ENCODE data around the gene ADTRP. TPM values are rescaled to one million over a fixed set of nuclear protein-coding genes. Genes with fewer than 3 reads are reported as not detected.

Gene ADTRP
- total and polyA plus RNA-seq, 10 of the 15 experiments (the other 5 are each of a cell fraction or from before 2014, with no cell fraction given) = 0.10 to 2.6 (median 2.1) TPM

DNA sequence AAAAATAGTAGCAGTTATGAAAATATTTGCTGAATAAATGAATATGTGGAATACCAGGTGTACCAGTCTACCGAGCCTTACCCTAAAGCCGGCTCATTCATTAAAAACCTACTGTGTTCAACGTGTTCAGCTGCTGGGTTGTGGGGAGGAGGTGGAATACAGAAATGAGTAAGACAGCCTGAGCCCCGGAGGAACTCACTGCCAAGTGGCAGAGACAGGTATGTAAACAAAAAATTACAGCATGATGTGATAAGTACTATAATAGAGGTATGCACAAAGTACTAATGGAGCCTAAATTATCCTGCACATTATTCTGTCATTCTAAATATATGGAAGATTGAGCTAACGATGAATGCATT, 6.8 kb upstream of the ADTRP start:
- peak overlapping the region; percentile 83 for H3K4me2 ChIP-seq (ENCODE audit: control insufficient read depth, insufficient read depth)
- H3K27me3 ChIP-seq (replicated peaks in 1 of 2; ENCODE audit: control insufficient read depth in 2 of 2, insufficient read depth in 2 of 2, low read length in 1 of 2) = no peaks in the 10 kb centered on the region
- H2AFZ ChIP-seq (ENCODE audit: control insufficient read depth, low read depth, low read length) = peak overlapping the region; percentile 88
- peaks cover 2% of the 10 kb centered on the region for H3K9me3 ChIP-seq (replicated peaks; ENCODE audit: control insufficient read depth, insufficient read depth, low read length)
- 0% methylated on average over 5 of the region's 5 CpGs for WGBS (ENCODE audit: insufficient coverage, insufficient replicate concordance, low lambda C conversion rate, missing lambda C conversion rate)
- DNase-seq (ENCODE audit: low read depth, low spot score) = peak; percentile 73
- H4K20me1 ChIP-seq (ENCODE audit: control insufficient read depth, insufficient read depth) = no peaks in the 10 kb centered on the region
- peak overlapping the region; percentile 65 for H3K9ac ChIP-seq (ENCODE audit: control insufficient read depth, insufficient read depth, low read length)
- no peaks in the 10 kb centered on the region for H3K36me3 ChIP-seq (ENCODE audit: control insufficient read depth in 2 of 2, insufficient read depth in 2 of 2, low read length in 1 of 2)
- peak overlapping the region; percentile 46; the same call in 1 of the 2 replicates for H3K4me3 ChIP-seq
- POLR2A ChIA-PET = interaction anchor here (0.6 to 2.9 kb wide), 13 partner anchors 16 to 268 kb away, joined by 3 to 41 read pairs (median 6); no protein-coding TSS in a partner anchor
- ATAC-seq = peak; percentile 85
- SMC1A ChIA-PET (ENCODE audit: uncharacterized antibody, unreplicated experiment) = interaction anchor here (0.6 to 3.2 kb wide), 38 partner anchors 9 to 1632 kb away, joined by 3 to 57 read pairs (median 7); no protein-coding TSS in a partner anchor
- RAD21 ChIA-PET (ENCODE audit: unreplicated experiment) = interaction anchor here (0.6 to 3.1 kb wide), 32 partner anchors 12 to 823 kb away, joined by 3 to 54 read pairs (median 5); no protein-coding TSS in a partner anchor
- FAIRE-seq = no peak
- no TSS peak for BruUV-seq (replicated peaks)
- peak overlapping the region; percentile 89 for H3K27ac ChIP-seq (ENCODE audit: control insufficient read depth, insufficient read depth)
- CTCF ChIA-PET = interaction anchor here (0.7 to 2.5 kb wide), 16 partner anchors 10 to 224 kb away, joined by 3 to 21 read pairs (median 4); no protein-coding TSS in a partner anchor
- H3K4me1 ChIP-seq (ENCODE audit: control insufficient read depth, insufficient read depth, low read length) = peaks cover 25% of the 10 kb centered on the region
- H3K79me2 ChIP-seq (ENCODE audit: control insufficient read depth, insufficient read depth, low read length) = no peaks in the 10 kb centered on the region
- intact Hi-C loops (cut with micrococcal nuclease; ENCODE audit: unreplicated experiment) = loop anchor here (5.0 kb wide), 2 partner anchors 53 to 73 kb away; no protein-coding TSS in a partner anchor
- in situ Hi-C loops (cut with MboI) = no loop called here
- TF ChIP-seq, protein P1, sequence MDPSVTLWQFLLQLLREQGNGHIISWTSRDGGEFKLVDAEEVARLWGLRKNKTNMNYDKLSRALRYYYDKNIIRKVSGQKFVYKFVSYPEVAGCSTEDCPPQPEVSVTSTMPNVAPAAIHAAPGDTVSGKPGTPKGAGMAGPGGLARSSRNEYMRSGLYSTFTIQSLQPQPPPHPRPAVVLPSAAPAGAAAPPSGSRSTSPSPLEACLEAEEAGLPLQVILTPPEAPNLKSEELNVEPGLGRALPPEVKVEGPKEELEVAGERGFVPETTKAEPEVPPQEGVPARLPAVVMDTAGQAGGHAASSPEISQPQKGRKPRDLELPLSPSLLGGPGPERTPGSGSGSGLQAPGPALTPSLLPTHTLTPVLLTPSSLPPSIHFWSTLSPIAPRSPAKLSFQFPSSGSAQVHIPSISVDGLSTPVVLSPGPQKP (IDR thresholded peaks at IDR 0.05; ENCODE audit: low read depth, low read length) = no peak
- TF ChIP-seq RELA (IDR thresholded peaks at IDR 0.05; ENCODE audit: borderline replicate concordance, partially characterized antibody) (no peak), STAT3 (IDR thresholded peaks at IDR 0.05; ENCODE audit: low read depth, low read length) (no peak), HDGF (IDR thresholded peaks at IDR 0.05) (no peak), DPF2 (IDR thresholded peaks at IDR 0.05) (peak; percentile 87), IKZF1 (conservative IDR thresholded peaks at IDR 0.05) (no peak), RB1 (IDR thresholded peaks at IDR 0.05; ENCODE audit: borderline replicate concordance) (no peak), TARDBP (IDR thresholded peaks at IDR 0.05; ENCODE audit: borderline replicate concordance) (no peak), BMI1 (IDR thresholded peaks at IDR 0.05; ENCODE audit: borderline replicate concordance) (peak; percentile 47; the same call in 1 of the 2 replicates), ZBTB11 (CRISPR knock-in tag; IDR thresholded peaks at IDR 0.05) (no peak), EP300 (IDR thresholded peaks at IDR 0.05; ENCODE audit: borderline replicate concordance in 1 of 2, control insufficient read depth in 1 of 2, low read depth in 2 of 2, low read length in 2 of 2) (peak in 1 of 2 experiments; percentile 81; a peak in 1 of 4 replicates), SREBF2 (IDR thresholded peaks at IDR 0.05; ENCODE audit: low read length) (no peak), CEBPB (IDR thresholded peaks at IDR 0.05; ENCODE audit: borderline replicate concordance in 1 of 2, low read depth in 2 of 2, low read length in 2 of 2) (no peak), YBX1 (IDR thresholded peaks at IDR 0.05) (no peak)
- TF ChIP-seq, protein P2, sequence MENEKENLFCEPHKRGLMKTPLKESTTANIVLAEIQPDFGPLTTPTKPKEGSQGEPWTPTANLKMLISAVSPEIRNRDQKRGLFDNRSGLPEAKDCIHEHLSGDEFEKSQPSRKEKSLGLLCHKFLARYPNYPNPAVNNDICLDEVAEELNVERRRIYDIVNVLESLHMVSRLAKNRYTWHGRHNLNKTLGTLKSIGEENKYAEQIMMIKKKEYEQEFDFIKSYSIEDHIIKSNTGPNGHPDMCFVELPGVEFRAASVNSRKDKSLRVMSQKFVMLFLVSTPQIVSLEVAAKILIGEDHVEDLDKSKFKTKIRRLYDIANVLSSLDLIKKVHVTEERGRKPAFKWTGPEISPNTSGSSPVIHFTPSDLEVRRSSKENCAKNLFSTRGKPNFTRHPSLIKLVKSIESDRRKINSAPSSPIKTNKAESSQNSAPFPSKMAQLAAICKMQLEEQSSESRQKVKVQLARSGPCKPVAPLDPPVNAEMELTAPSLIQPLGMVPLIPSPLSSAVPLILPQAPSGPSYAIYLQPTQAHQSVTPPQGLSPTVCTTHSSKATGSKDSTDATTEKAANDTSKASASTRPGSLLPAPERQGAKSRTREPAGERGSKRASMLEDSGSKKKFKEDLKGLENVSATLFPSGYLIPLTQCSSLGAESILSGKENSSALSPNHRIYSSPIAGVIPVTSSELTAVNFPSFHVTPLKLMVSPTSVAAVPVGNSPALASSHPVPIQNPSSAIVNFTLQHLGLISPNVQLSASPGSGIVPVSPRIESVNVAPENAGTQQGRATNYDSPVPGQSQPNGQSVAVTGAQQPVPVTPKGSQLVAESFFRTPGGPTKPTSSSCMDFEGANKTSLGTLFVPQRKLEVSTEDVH (IDR thresholded peaks at IDR 0.05; ENCODE audit: low read depth, partially characterized antibody) = no peak
- TF ChIP-seq, protein P3, sequence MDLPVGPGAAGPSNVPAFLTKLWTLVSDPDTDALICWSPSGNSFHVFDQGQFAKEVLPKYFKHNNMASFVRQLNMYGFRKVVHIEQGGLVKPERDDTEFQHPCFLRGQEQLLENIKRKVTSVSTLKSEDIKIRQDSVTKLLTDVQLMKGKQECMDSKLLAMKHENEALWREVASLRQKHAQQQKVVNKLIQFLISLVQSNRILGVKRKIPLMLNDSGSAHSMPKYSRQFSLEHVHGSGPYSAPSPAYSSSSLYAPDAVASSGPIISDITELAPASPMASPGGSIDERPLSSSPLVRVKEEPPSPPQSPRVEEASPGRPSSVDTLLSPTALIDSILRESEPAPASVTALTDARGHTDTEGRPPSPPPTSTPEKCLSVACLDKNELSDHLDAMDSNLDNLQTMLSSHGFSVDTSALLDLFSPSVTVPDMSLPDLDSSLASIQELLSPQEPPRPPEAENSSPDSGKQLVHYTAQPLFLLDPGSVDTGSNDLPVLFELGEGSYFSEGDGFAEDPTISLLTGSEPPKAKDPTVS (IDR thresholded peaks at IDR 0.05; ENCODE audit: low read depth, low read length) = no peak
